Peyer's patch (tissue), 4 donors: ENCODE data around the gene COMMD7. TPM values are rescaled to one million over a fixed set of nuclear protein-coding genes. Genes with fewer than 3 reads are reported as not detected.

ENCODE experiments used
- DNase-seq, 3 donors: peaks; one replicate each; pipeline ENCODE4 v3.0.0-alpha.2; 2017 to 2019
- H3K27ac ChIP-seq, 4 donors: fragments of 200-600 bp; sonication (generic); one replicate each; pipeline ENCODE4 v1.5.1; 2016 to 2019
- H3K27me3 ChIP-seq, 2 donors: fragments of 200-600 bp; sonication (generic); one replicate each; pipeline ENCODE4 v1.5.1; 2019
- H3K36me3 ChIP-seq, 3 donors: fragments of 200-600 bp; sonication (generic); one replicate each; pipeline ENCODE4 v1.5.1; 2016 to 2019
- H3K4me1 ChIP-seq, 4 donors: fragments of 200-600 bp; sonication (generic); one replicate each; pipeline ENCODE4 v1.5.1; 2016 to 2019
- H3K4me3 ChIP-seq, 4 donors: fragments of 200-600 bp; sonication (generic); 1 replicate in 3 of 4; 2 replicates in 1 of 4; pipeline ENCODE4 v1.5.1; 2016 to 2019; ENCODE audit warnings: mild to moderate bottlenecking in 1 of 4
- H3K9me3 ChIP-seq, 4 donors: fragments of 200-600 bp; sonication (generic); one replicate each; pipeline ENCODE4 v1.5.1; 2016 to 2019; ENCODE audit warnings: mild to moderate bottlenecking in 1 of 4
- CTCF ChIP-seq, 6 experiments: fragments of 450-650 bp in 4 of 6; fragments of 200-600 bp in 2 of 6; sonication (generic) in 1 of 6; IDR thresholded peaks; one replicate each; pipeline ENCODE4 v1.5.1; 2017 to 2019; ENCODE audit warnings: antibody characterized with exemption in 6 of 6, mild to moderate bottlenecking in 3 of 6, moderate library complexity in 1 of 6
- POLR2A ChIP-seq, 2 donors: fragments of 450-650 bp; IDR thresholded peaks; one replicate each; pipeline ENCODE4 v1.5.1; 2017; ENCODE audit warnings: antibody characterized with exemption in 2 of 2, mild to moderate bottlenecking in 2 of 2, moderate library complexity in 2 of 2
- total RNA-seq, 4 donors: library from RNA; depleted of rRNA; stranded (reverse); fragments of >200 nt; gene quantifications; one replicate each; pipeline ENCODE4 v1.1.0, GENCODE V29; 2016

COMMD7 gene
- total RNA-seq, 4 donors from 2014 or later = 7.9 to 16.3 (median 10.5) TPM

- TF ChIP-seq CTCF (IDR thresholded peaks at IDR 0.05) (no peak), POLR2A (IDR thresholded peaks at IDR 0.05) (no peak)
- no peak for DNase-seq
- Histone ChIP-seq H3K4me1 (peaks cover 0 to 5% (median 0%) of the 10 kb centered on the region in 4 donors), H3K27ac (no peak overlapping the region), H3K36me3 (no peaks in the 10 kb centered on the region), H3K4me3 (no peak overlapping the region), H3K9me3 (no peaks in the 10 kb centered on the region), H3K27me3 (no peaks in the 10 kb centered on the region)
These were observed 67.9 kb downstream of the COMMD7 start for GRCh38 chr20:32675223-32675975.

- no peak overlapping the region for H3K27ac ChIP-seq
- no peaks in the 10 kb centered on the region for H3K36me3 ChIP-seq
- peak in 2 of 3 donors; percentile 51 to 71 for DNase-seq
- TF ChIP-seq CTCF (IDR thresholded peaks at IDR 0.05) (peak; percentile 52 to 73 (median 62)), POLR2A (IDR thresholded peaks at IDR 0.05) (no peak)
- no peak overlapping the region for H3K4me3 ChIP-seq
- H3K4me1 ChIP-seq = peaks cover 0 to 5% (median 0%) of the 10 kb centered on the region in 4 donors
- no peaks in the 10 kb centered on the region for H3K27me3 ChIP-seq
- H3K9me3 ChIP-seq = no peaks in the 10 kb centered on the region
These were observed 68.9 kb downstream of the COMMD7 start for GRCh38 chr20:32674362-32674789.

GRCh38 chr20:32672982-32673851 is 70.0 kb downstream of the COMMD7 start:
- Histone ChIP-seq H3K4me3 (peak overlapping the region in 1 of 4 donors; percentile 12), H3K27me3 (no peaks in the 10 kb centered on the region), H3K27ac (peak overlapping the region in 3 of 4 donors; percentile 22 to 38 (median 26)), H3K4me1 (peaks cover 0 to 5% (median 0%) of the 10 kb centered on the region in 4 donors), H3K36me3 (no peaks in the 10 kb centered on the region), H3K9me3 (no peaks in the 10 kb centered on the region)
- TF ChIP-seq CTCF (IDR thresholded peaks at IDR 0.05) (no peak), POLR2A (IDR thresholded peaks at IDR 0.05) (no peak)
- peak in 2 of 3 donors; percentile 47 to 65 for DNase-seq

- no peaks in the 10 kb centered on the region for H3K9me3 ChIP-seq
These were observed 70.8 kb downstream of the COMMD7 start for GRCh38 chr20:32672394-32672981.

More at GRCh38 chr20:32672394-32672981, 70.8 kb downstream of the COMMD7 start:
- TF ChIP-seq POLR2A (IDR thresholded peaks at IDR 0.05) (no peak), CTCF (IDR thresholded peaks at IDR 0.05) (no peak)
- Histone ChIP-seq H3K27ac (peak overlapping the region in 3 of 4 donors; percentile 22 to 38 (median 26)), H3K36me3 (no peaks in the 10 kb centered on the region), H3K4me1 (peaks cover 0 to 5% (median 0%) of the 10 kb centered on the region in 4 donors), H3K27me3 (no peaks in the 10 kb centered on the region), H3K4me3 (peak overlapping the region in 1 of 4 donors; percentile 12)
- no peak for DNase-seq
